HEK293 (cell line): ENCODE results near the gene IDH3B.
A peak's percentile ranks its signal among the peaks of the same experiment; 100 is the strongest.

Experiments used
- GLIS1 ChIP-seq: fragments of 450-650 bp; formaldehyde crosslinking; IDR thresholded peaks from 2 replicates; pipeline ENCODE4 v1.5.1; 2016; ENCODE audit warnings: missing biosample characterization, missing genetic modification characterization
- KLF10 ChIP-seq: fragments of 450-650 bp; IDR thresholded peaks from 2 replicates; pipeline ENCODE4 v1.5.1; 2018; ENCODE audit warnings: missing biosample characterization, mild to moderate bottlenecking, missing genetic modification characterization
- PATZ1 ChIP-seq: fragments of 450-650 bp; formaldehyde crosslinking; IDR thresholded peaks from 2 replicates; pipeline ENCODE4 v1.5.1; 2016; ENCODE audit warnings: missing biosample characterization, missing genetic modification characterization
- PRDM10 ChIP-seq: fragments of 450-650 bp; formaldehyde crosslinking; IDR thresholded peaks from 2 replicates; pipeline ENCODE4 v1.5.1; 2016; ENCODE audit warnings: missing biosample characterization, missing genetic modification characterization
- SP2 ChIP-seq: fragments of 450-650 bp; formaldehyde crosslinking; IDR thresholded peaks from 2 replicates; pipeline ENCODE4 v1.5.1; 2016; ENCODE audit warnings: missing biosample characterization, missing genetic modification characterization
- WT1 ChIP-seq: fragments of 450-650 bp; formaldehyde crosslinking; IDR thresholded peaks from 2 replicates; pipeline ENCODE4 v1.5.1; 2016; ENCODE audit warnings: missing biosample characterization, missing genetic modification characterization
- YY1 ChIP-seq: fragments of 450-650 bp; formaldehyde crosslinking; IDR thresholded peaks from 2 replicates; pipeline ENCODE4 v1.5.1; 2018; ENCODE audit warnings: missing biosample characterization, missing genetic modification characterization
- ZBTB1 ChIP-seq: fragments of 450-650 bp; formaldehyde crosslinking; IDR thresholded peaks from 2 replicates; pipeline ENCODE4 v1.5.1; 2016; ENCODE audit warnings: missing biosample characterization, missing genetic modification characterization
- ZBTB10 ChIP-seq: fragments of 450-650 bp; formaldehyde crosslinking; IDR thresholded peaks from 2 replicates; pipeline ENCODE4 v1.5.1; 2016; ENCODE audit warnings: missing biosample characterization, missing genetic modification characterization
- ZBTB20 ChIP-seq: fragments of 450-650 bp; formaldehyde crosslinking; IDR thresholded peaks from 2 replicates; pipeline ENCODE4 v1.5.1; 2016; ENCODE audit warnings: missing biosample characterization, missing genetic modification characterization
- ZBTB6 ChIP-seq: fragments of 450-650 bp; formaldehyde crosslinking; IDR thresholded peaks from 2 replicates; pipeline ENCODE4 v1.5.1; 2017; ENCODE audit warnings: missing biosample characterization, missing genetic modification characterization
- ZBTB8A ChIP-seq: fragments of 450-650 bp; formaldehyde crosslinking; IDR thresholded peaks from 2 replicates; pipeline ENCODE4 v1.5.1; 2016; ENCODE audit warnings: missing biosample characterization, missing genetic modification characterization
- ZFHX2 ChIP-seq: fragments of 450-650 bp; formaldehyde crosslinking; conservative IDR thresholded peaks from 2 replicates; pipeline ENCODE4 v1.5.1; 2016; ENCODE audit warnings: missing biosample characterization, missing genetic modification characterization
- ZFP37 ChIP-seq: fragments of 450-650 bp; formaldehyde crosslinking; IDR thresholded peaks from 2 replicates; pipeline ENCODE4 v1.5.1; 2016; ENCODE audit warnings: missing biosample characterization, missing genetic modification characterization
- ZFP69B ChIP-seq: fragments of 450-650 bp; formaldehyde crosslinking; IDR thresholded peaks from 2 replicates; pipeline ENCODE4 v1.5.1; 2016; ENCODE audit warnings: missing biosample characterization, missing genetic modification characterization
- ZNF114 ChIP-seq: fragments of 450-650 bp; formaldehyde crosslinking; IDR thresholded peaks from 2 replicates; pipeline ENCODE4 v1.5.0; 2017; ENCODE audit warnings: missing biosample characterization, missing genetic modification characterization
- ZNF146 ChIP-seq: fragments of 450-650 bp; formaldehyde crosslinking; IDR thresholded peaks from 2 replicates; pipeline ENCODE4 v1.5.1; 2016; ENCODE audit warnings: missing biosample characterization, missing genetic modification characterization
- ZNF155 ChIP-seq: fragments of 450-650 bp; formaldehyde crosslinking; IDR thresholded peaks from 2 replicates; pipeline ENCODE4 v1.5.1; 2016; ENCODE audit warnings: missing biosample characterization, missing genetic modification characterization
- ZNF239 ChIP-seq: fragments of 450-650 bp; formaldehyde crosslinking; IDR thresholded peaks from 2 replicates; pipeline ENCODE4 v1.5.1; 2016; ENCODE audit warnings: missing biosample characterization, missing genetic modification characterization
- ZNF24 ChIP-seq: fragments of 450-650 bp; formaldehyde crosslinking; IDR thresholded peaks from 2 replicates; pipeline ENCODE4 v1.5.1; 2016; ENCODE audit warnings: missing biosample characterization, missing genetic modification characterization
- ZNF354C ChIP-seq: fragments of 450-650 bp; formaldehyde crosslinking; IDR thresholded peaks from 2 replicates; pipeline ENCODE4 v1.5.1; 2016; ENCODE audit warnings: missing biosample characterization, missing genetic modification characterization, low read depth, borderline replicate concordance
- ZNF394 ChIP-seq: fragments of 450-650 bp; formaldehyde crosslinking; IDR thresholded peaks from 2 replicates; pipeline ENCODE4 v1.5.1; 2016; ENCODE audit warnings: missing biosample characterization, missing genetic modification characterization, mild to moderate bottlenecking, moderate library complexity, borderline replicate concordance
- ZNF623 ChIP-seq: fragments of 450-650 bp; formaldehyde crosslinking; IDR thresholded peaks from 2 replicates; pipeline ENCODE4 v1.5.1; 2016; ENCODE audit warnings: missing biosample characterization, missing genetic modification characterization
- ZNF677 ChIP-seq: fragments of 450-650 bp; IDR thresholded peaks from 2 replicates; pipeline ENCODE4 v1.5.0; 2018; ENCODE audit warnings: missing biosample characterization, mild to moderate bottlenecking, missing genetic modification characterization, moderate library complexity
- ZNF777 ChIP-seq: fragments of 450-650 bp; formaldehyde crosslinking; IDR thresholded peaks from 2 replicates; pipeline ENCODE4 v1.5.1; 2017; ENCODE audit warnings: missing biosample characterization, missing genetic modification characterization, borderline replicate concordance
- ZSCAN5A ChIP-seq: fragments of 450-650 bp; formaldehyde crosslinking; IDR thresholded peaks from 2 replicates; pipeline ENCODE4 v1.5.1; 2016; ENCODE audit warnings: missing biosample characterization, missing genetic modification characterization

The IDH3B gene

GRCh38 chr20:2651772-2652723 is 12.0 kb downstream of the IDH3B start, which contains the start of gene NOP56 (continued):
- 0 out of 2 replicates have a peak, but pooled peaks have one; percentile 47 for TF ChIP-seq ZNF239 (tag by site-specific recombination)
- peak; percentile 69 for TF ChIP-seq ZSCAN5A (tag by site-specific recombination)
- TF ChIP-seq ZNF354C (tag by site-specific recombination), result no peak
- 0 out of 2 replicates have a peak, but pooled peaks have one; percentile 8 for TF ChIP-seq ZBTB1 (tag by site-specific recombination)
- peak; percentile 87 for TF ChIP-seq PATZ1
- peak; percentile 41; the same call in 1 of the 2 replicates for TF ChIP-seq ZNF24 (tag by site-specific recombination)
- TF ChIP-seq ZFHX2 (tag by site-specific recombination), result peak; percentile 88
- TF ChIP-seq SP2, result peak; percentile 73
- TF ChIP-seq YY1 (tag by site-specific recombination), result 0 out of 2 replicates have a peak, but pooled peaks have one; percentile 11
- 0 out of 2 replicates have a peak, but pooled peaks have one; percentile 17 for TF ChIP-seq ZNF623 (tag by site-specific recombination)
- TF ChIP-seq GLIS1 (tag by site-specific recombination), result peak; percentile 76
- no peak for TF ChIP-seq ZBTB6 (tag by site-specific recombination)
- TF ChIP-seq ZNF777 (tag by site-specific recombination), result peak; percentile 49; the same call in 1 of the 2 replicates
- no peak for TF ChIP-seq ZNF114 (tag by site-specific recombination)
- peak; percentile 94 for TF ChIP-seq ZBTB10 (tag by site-specific recombination)
- TF ChIP-seq ZNF677 (tag by site-specific recombination), result no peak
- peak; percentile 26; the same call in 1 of the 2 replicates for TF ChIP-seq ZFP37 (tag by site-specific recombination)
- TF ChIP-seq PRDM10 (tag by site-specific recombination), result peak; percentile 87
- TF ChIP-seq ZBTB8A, result peak; percentile 97
- TF ChIP-seq ZBTB20, result peak; percentile 92
- peak; percentile 69; the same call in 1 of the 2 replicates for TF ChIP-seq ZFP69B (tag by site-specific recombination)
- TF ChIP-seq ZNF146 (tag by site-specific recombination), result peak; percentile 71
- no peak for TF ChIP-seq ZNF155 (tag by site-specific recombination)
- peak; percentile 68 for TF ChIP-seq WT1
- TF ChIP-seq ZNF394 (tag by site-specific recombination), result no peak
- peak; percentile 87 for TF ChIP-seq KLF10 (tag by site-specific recombination)
